HG02678 (cell line): ENCODE results near the gene ZNF718.
"Not testable (repeated sequence)": the region's sequence is repeated elsewhere in the genome, so short reads cannot be mapped to it uniquely, and the experiment has no call there.

Experiments used
- ATAC-seq: cut with Tn5 transposase; IDR thresholded peaks from one replicate; pipeline ENCODE4 v1.9.1; 2021; ENCODE audit warnings: mild to moderate bottlenecking, moderate library complexity; ENCODE audit not compliant: unreplicated experiment

Gene ZNF718

GRCh38 chr4:147233-147632 lies 22.9 kb downstream of the ZNF718 start:
- no peak for ATAC-seq

GRCh38 chr4:161496-162284 lies 37.4 kb downstream of the ZNF718 start:
- ATAC-seq, result no peak

- ATAC-seq, result not testable (repeated sequence)
Measured at GRCh38 chr4:169640-170039, 45.3 kb downstream of the ZNF718 start.

GRCh38 chr4:171318-171717 lies 47.0 kb downstream of the ZNF718 start:
- ATAC-seq, result not testable (repeated sequence)

GRCh38 chr4:173666-174314 lies 49.5 kb downstream of the ZNF718 start:
- no peak for ATAC-seq

- ATAC-seq, result no peak
Measured at GRCh38 chr4:175986-176385, 51.7 kb downstream of the ZNF718 start.

GRCh38 chr4:176995-177394 lies 52.7 kb downstream of the ZNF718 start:
- no peak for ATAC-seq

- ATAC-seq, result not testable (repeated sequence)
Measured at GRCh38 chr4:182225-182624, 57.9 kb downstream of the ZNF718 start.

- ATAC-seq, result no peak
Measured at GRCh38 chr4:188091-188490, 63.8 kb downstream of the ZNF718 start.

- not testable (repeated sequence) for ATAC-seq
Measured at GRCh38 chr4:195159-195558, 70.9 kb downstream of the ZNF718 start.

- no peak for ATAC-seq
Measured at GRCh38 chr4:200936-201335, 76.6 kb downstream of the ZNF718 start.

- not testable (repeated sequence) for ATAC-seq
Measured at GRCh38 chr4:202822-203221, 78.5 kb downstream of the ZNF718 start.

GRCh38 chr4:205097-205756 lies 80.9 kb downstream of the ZNF718 start:
- ATAC-seq, result no peak

- ATAC-seq, result no peak
Measured at GRCh38 chr4:206054-206453, 81.8 kb downstream of the ZNF718 start.

- ATAC-seq, result not testable (repeated sequence)
Measured at GRCh38 chr4:208416-209096, 84.3 kb downstream of the ZNF718 start.

- ATAC-seq, result no peak
Measured at GRCh38 chr4:211033-211511, 86.8 kb downstream of the ZNF718 start.

- ATAC-seq, result no peak
Measured at GRCh38 chr4:212438-213188, 88.3 kb downstream of the ZNF718 start.

- not testable (repeated sequence) for ATAC-seq
Measured at GRCh38 chr4:213189-213535, 88.9 kb downstream of the ZNF718 start.
